HG03095 (cell line): ENCODE results near the gene CFI.

ENCODE experiments used
- ATAC-seq: cut with Tn5 transposase; IDR thresholded peaks from one replicate; pipeline ENCODE4 v1.9.1; 2021; ENCODE audit warnings: moderate library complexity; ENCODE audit not compliant: unreplicated experiment

CFI gene

GRCh38 chr4:109699553-109700225 lies 102.1 kb downstream of the CFI start:
- no peak for ATAC-seq

GRCh38 chr4:109698656-109699055 lies 103.1 kb downstream of the CFI start:
- ATAC-seq, result no peak

DNA sequence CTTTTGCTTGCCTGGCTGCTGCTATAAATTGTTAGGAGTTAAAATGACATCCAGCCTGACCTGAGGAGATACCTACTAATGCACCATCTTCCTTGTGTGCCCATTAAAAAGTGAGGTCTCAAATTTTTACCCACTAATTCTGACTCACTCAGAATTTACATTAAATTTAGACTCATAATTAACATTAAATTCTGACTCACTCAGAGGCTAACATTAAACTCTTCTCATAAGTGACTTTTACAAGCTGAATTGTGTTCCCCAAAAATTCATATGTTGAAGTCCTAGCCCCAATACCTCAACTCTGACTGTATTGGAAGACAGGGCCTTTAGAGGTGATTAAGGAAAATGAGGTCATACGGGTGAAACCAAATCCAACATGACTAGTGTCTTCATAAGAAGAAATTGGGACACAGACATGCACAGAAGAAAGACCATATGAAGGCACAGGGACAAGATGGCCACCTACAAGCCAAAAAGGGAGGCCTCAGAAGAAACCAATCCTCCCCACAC lies 110.3 kb downstream of the CFI start:
- ATAC-seq, result no peak
